H9 (cell line): Measurements from ENCODE around the gene LCP1. TPM values are rescaled to one million over a fixed set of nuclear protein-coding genes. Genes with fewer than 3 reads are reported as not detected.

ENCODE experiments used
- DNase-seq: peaks from one replicate; pipeline ENCODE4 v3.0.0-alpha.2; 2017
- H2AFZ ChIP-seq: one replicate; pipeline ENCODE4 v1.6.1; 2013; ENCODE audit warnings: mild to moderate bottlenecking, low read length, control low read depth, moderate library complexity
- H2AK5ac ChIP-seq: 2 replicates; pipeline ENCODE4 v1.6.1; 2013; ENCODE audit warnings: low read length, control low read depth, mixed read lengths; ENCODE audit not compliant: insufficient read length
- H2BK120ac ChIP-seq: one replicate; pipeline ENCODE4 v1.6.1; 2013; ENCODE audit warnings: low read depth, mild to moderate bottlenecking, low read length, control low read depth, inconsistent platforms; ENCODE audit not compliant: poor library complexity, severe bottlenecking
- H2BK12ac ChIP-seq: 2 replicates; pipeline ENCODE4 v1.6.1; 2013; ENCODE audit warnings: low read length, control low read depth, mixed read lengths, low read depth; ENCODE audit not compliant: insufficient read length
- H2BK15ac ChIP-seq: 2 replicates; pipeline ENCODE4 v1.6.1; 2013; ENCODE audit warnings: low read depth, low read length, control low read depth
- H2BK20ac ChIP-seq: one replicate; pipeline ENCODE4 v1.6.1; 2013; ENCODE audit warnings: low read depth, mild to moderate bottlenecking, low read length, control low read depth, inconsistent platforms; ENCODE audit not compliant: poor library complexity, severe bottlenecking
- H2BK5ac ChIP-seq: 2 replicates; pipeline ENCODE4 v1.6.1; 2013; ENCODE audit warnings: low read length, control low read depth, mixed read lengths; ENCODE audit not compliant: insufficient read length
- H3K14ac ChIP-seq: 2 replicates; pipeline ENCODE4 v1.6.1; 2013; ENCODE audit warnings: low read length, control low read depth; ENCODE audit not compliant: insufficient read depth
- H3K18ac ChIP-seq: 2 replicates; pipeline ENCODE4 v1.6.1; 2013; ENCODE audit warnings: low read depth, mild to moderate bottlenecking, mixed read lengths, low read length, control low read depth; ENCODE audit not compliant: insufficient read length
- H3K23ac ChIP-seq: 2 replicates; pipeline ENCODE4 v1.6.1; 2013; ENCODE audit warnings: low read length, control low read depth, mixed read lengths, low read depth; ENCODE audit not compliant: insufficient read length
- H3K23me2 ChIP-seq: 2 replicates; pipeline ENCODE4 v1.6.1; 2013; ENCODE audit warnings: low read depth, mild to moderate bottlenecking, mixed read lengths, low read length, control low read depth; ENCODE audit not compliant: insufficient read length, poor library complexity, severe bottlenecking
- H3K27ac ChIP-seq: 2 replicates; pipeline ENCODE4 v1.5.1; 2013; ENCODE audit warnings: low read length, control low read depth, mixed read lengths, low read depth; ENCODE audit not compliant: insufficient read length
- H3K27me3 ChIP-seq: 2 replicates; pipeline ENCODE4 v1.6.1; 2013; ENCODE audit warnings: low read length, control low read depth, inconsistent platforms; ENCODE audit not compliant: insufficient read depth
- H3K4ac ChIP-seq: 2 replicates; pipeline ENCODE4 v1.6.1; 2013; ENCODE audit warnings: low read depth, mild to moderate bottlenecking, control low read depth, inconsistent platforms, low read length, moderate library complexity
- H3K4me1 ChIP-seq: 2 replicates; pipeline ENCODE4 v1.6.1; 2013; ENCODE audit warnings: low read length, control low read depth, inconsistent platforms; ENCODE audit not compliant: insufficient read depth
- H3K4me2 ChIP-seq: 2 replicates; pipeline ENCODE4 v1.6.1; 2013; ENCODE audit warnings: low read length, control low read depth, mixed read lengths; ENCODE audit not compliant: insufficient read length, insufficient read depth
- H3K56ac ChIP-seq: 2 replicates; pipeline ENCODE4 v1.6.1; 2013; ENCODE audit warnings: low read depth, mild to moderate bottlenecking, mixed read lengths, low read length, control low read depth; ENCODE audit not compliant: insufficient read length
- H3K79me1 ChIP-seq: 2 replicates; pipeline ENCODE4 v1.6.1; 2013; ENCODE audit warnings: low read depth, mild to moderate bottlenecking, moderate library complexity, low read length, control low read depth, inconsistent platforms; ENCODE audit not compliant: insufficient read depth, poor library complexity, severe bottlenecking
- H3K79me2 ChIP-seq: 2 replicates; pipeline ENCODE4 v1.6.1; 2013; ENCODE audit warnings: low read length, control low read depth, inconsistent platforms; ENCODE audit not compliant: insufficient read depth
- H3K9ac ChIP-seq: 2 replicates; pipeline ENCODE4 v1.6.1; 2013; ENCODE audit warnings: low read length, control low read depth, mixed read lengths; ENCODE audit not compliant: insufficient read length; ENCODE audit errors: extremely low read depth
- H3K9me3 ChIP-seq: one replicate; pipeline ENCODE4 v1.6.1; 2013; ENCODE audit warnings: low read depth, low read length, inconsistent platforms; ENCODE audit not compliant: control insufficient read depth
- H3T11ph ChIP-seq: one replicate; pipeline ENCODE4 v1.6.1; 2013; ENCODE audit warnings: mild to moderate bottlenecking, low read length, control low read depth, inconsistent platforms
- H4K20me1 ChIP-seq: one replicate; pipeline ENCODE4 v1.6.1; 2013; ENCODE audit not compliant: control insufficient read depth, insufficient read length, insufficient read depth
- H4K5ac ChIP-seq: 2 replicates; pipeline ENCODE4 v1.6.1; 2013; ENCODE audit warnings: low read depth, mild to moderate bottlenecking, mixed read lengths, low read length, control low read depth; ENCODE audit not compliant: insufficient read length
- H4K8ac ChIP-seq: replicated peaks from 2 replicates; pipeline ENCODE4 v1.6.1; 2013; ENCODE audit warnings: low read length, control low read depth, mixed read lengths, low read depth; ENCODE audit not compliant: insufficient read length
- H4K91ac ChIP-seq: 2 replicates; pipeline ENCODE4 v1.6.1; 2013; ENCODE audit warnings: low read depth, mild to moderate bottlenecking, moderate library complexity, mixed read lengths, low read length, control low read depth; ENCODE audit not compliant: insufficient read length
- H3K27ac Mint-ChIP-seq, 3 experiments: 2 replicates in 2 of 3; 3 replicates in 1 of 3; pipeline ENCODE4 v1.8.0; 2020 to 2021; ENCODE audit warnings: mixed read lengths in 3 of 3, mild to moderate bottlenecking in 1 of 3, moderate library complexity in 1 of 3
- H3K27me3 Mint-ChIP-seq: 2 replicates; pipeline ENCODE4 v1.8.0; 2021; ENCODE audit warnings: low read depth, mild to moderate bottlenecking, moderate library complexity, mixed read lengths
- H3K36me3 Mint-ChIP-seq, 3 experiments: 2 replicates in 2 of 3; 3 replicates in 1 of 3; pipeline ENCODE4 v1.8.0; 2020 to 2021; ENCODE audit warnings: low read depth in 3 of 3, mixed read lengths in 3 of 3; ENCODE audit not compliant: insufficient read depth in 1 of 3
- H3K4me1 Mint-ChIP-seq, 2 experiments: 2 replicates each; pipeline ENCODE4 v1.8.0; 2020; ENCODE audit warnings: mixed read lengths in 2 of 2
- H3K4me3 Mint-ChIP-seq, 2 experiments: 2 replicates in 1 of 2; 3 replicates in 1 of 2; pipeline ENCODE4 v1.8.0; 2020 to 2021; ENCODE audit warnings: mild to moderate bottlenecking in 2 of 2, mixed read lengths in 2 of 2, moderate library complexity in 1 of 2
- H3K9me3 Mint-ChIP-seq, 2 experiments: 2 replicates in 1 of 2; 3 replicates in 1 of 2; pipeline ENCODE4 v1.8.0; 2020; ENCODE audit warnings: mild to moderate bottlenecking in 2 of 2, mixed read lengths in 2 of 2, moderate library complexity in 1 of 2
- WGBS: extraction: QIAGEN DNeasy Blood & Tissue Kit; methylation state at CpG from one replicate; pipeline ENCODE4 v1.1.7; 2013; ENCODE audit warnings: missing lambda C conversion rate, low lambda C conversion rate, mixed read lengths; ENCODE audit not compliant: insufficient read length; ENCODE audit errors: extremely low coverage; 5-methylcytosine and 5-hydroxymethylcytosine counted together
- total RNA-seq: library from RNA; stranded (reverse); gene quantifications from 2 replicates; pipeline ENCODE4 v1.2.1, GENCODE V29; 2021
- TF ChIP-seq, protein P1 (sequence below): fragments of 200-600 bp; sonication (generic); conservative IDR thresholded peaks from 3 replicates; pipeline ENCODE4 v1.8.0; 2021; ENCODE audit warnings: antibody characterized with exemption, mild to moderate bottlenecking

LCP1 gene
- total RNA-seq, 1 experiment from 2014 or later, result 0.81 TPM

DNA sequence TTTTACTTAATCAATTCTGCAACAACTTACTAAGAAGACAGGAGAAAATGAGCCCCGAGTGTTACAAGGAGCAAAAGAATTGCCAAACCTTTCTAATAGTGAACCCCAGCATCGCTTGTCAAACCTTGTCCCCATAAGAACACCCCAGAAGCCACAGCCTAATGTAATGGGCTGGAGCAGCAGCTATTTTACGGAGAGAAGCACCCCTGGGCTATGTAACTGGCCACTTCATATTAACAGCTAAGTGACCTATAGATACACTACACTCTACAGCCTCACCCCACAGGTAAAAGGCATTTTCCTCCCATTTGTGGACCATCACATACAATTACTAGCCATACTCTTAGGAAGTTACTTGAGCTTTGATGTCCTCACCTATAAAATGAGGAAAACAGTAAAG lies 49.9 kb downstream of the LCP1 start:
- H3K4me1 Mint-ChIP-seq, result peaks cover 14% of the 10 kb centered on the region in 2 experiments
- no peak overlapping the region for H3K4ac ChIP-seq
- TF ChIP-seq, protein P1, sequence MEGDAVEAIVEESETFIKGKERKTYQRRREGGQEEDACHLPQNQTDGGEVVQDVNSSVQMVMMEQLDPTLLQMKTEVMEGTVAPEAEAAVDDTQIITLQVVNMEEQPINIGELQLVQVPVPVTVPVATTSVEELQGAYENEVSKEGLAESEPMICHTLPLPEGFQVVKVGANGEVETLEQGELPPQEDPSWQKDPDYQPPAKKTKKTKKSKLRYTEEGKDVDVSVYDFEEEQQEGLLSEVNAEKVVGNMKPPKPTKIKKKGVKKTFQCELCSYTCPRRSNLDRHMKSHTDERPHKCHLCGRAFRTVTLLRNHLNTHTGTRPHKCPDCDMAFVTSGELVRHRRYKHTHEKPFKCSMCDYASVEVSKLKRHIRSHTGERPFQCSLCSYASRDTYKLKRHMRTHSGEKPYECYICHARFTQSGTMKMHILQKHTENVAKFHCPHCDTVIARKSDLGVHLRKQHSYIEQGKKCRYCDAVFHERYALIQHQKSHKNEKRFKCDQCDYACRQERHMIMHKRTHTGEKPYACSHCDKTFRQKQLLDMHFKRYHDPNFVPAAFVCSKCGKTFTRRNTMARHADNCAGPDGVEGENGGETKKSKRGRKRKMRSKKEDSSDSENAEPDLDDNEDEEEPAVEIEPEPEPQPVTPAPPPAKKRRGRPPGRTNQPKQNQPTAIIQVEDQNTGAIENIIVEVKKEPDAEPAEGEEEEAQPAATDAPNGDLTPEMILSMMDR, result no peak
- H3K18ac ChIP-seq, result no peak overlapping the region
- no peak overlapping the region for H2BK20ac ChIP-seq
- no peak overlapping the region for H4K5ac ChIP-seq
- H2AFZ ChIP-seq, result no peak overlapping the region
- H3K23ac ChIP-seq, result no peak overlapping the region
- no peak overlapping the region for H3K4me2 ChIP-seq
- H3K9me3 Mint-ChIP-seq, result no peaks in the 10 kb centered on the region
- no peaks in the 10 kb centered on the region for H3K36me3 Mint-ChIP-seq
- no peak overlapping the region for H3K27ac Mint-ChIP-seq
- peaks cover 4% of the 10 kb centered on the region; the same call in 1 of the 2 replicates for H3K4me1 ChIP-seq
- H3K27me3 Mint-ChIP-seq, result no peaks in the 10 kb centered on the region
- H3K79me2 ChIP-seq, result no peaks in the 10 kb centered on the region
- H3K4me3 Mint-ChIP-seq, result no peak overlapping the region
- no peak overlapping the region for H4K91ac ChIP-seq
- no peak overlapping the region for H2BK120ac ChIP-seq
- no peak for DNase-seq
- no peak overlapping the region for H2BK5ac ChIP-seq
- no peak overlapping the region for H2BK12ac ChIP-seq
- no peaks in the 10 kb centered on the region for H3K23me2 ChIP-seq
- no peaks in the 10 kb centered on the region for H4K20me1 ChIP-seq
- H3K56ac ChIP-seq, result no peak overlapping the region
- H3K79me1 ChIP-seq, result no peaks in the 10 kb centered on the region
- H3K9me3 ChIP-seq, result no peaks in the 10 kb centered on the region
- no peak overlapping the region for H3K27ac ChIP-seq
- no peak overlapping the region for H3T11ph ChIP-seq
- no peak overlapping the region for H2BK15ac ChIP-seq
- no peak overlapping the region for H4K8ac ChIP-seq
- no peak overlapping the region for H3K9ac ChIP-seq
- H3K27me3 ChIP-seq, result no peaks in the 10 kb centered on the region
- H2AK5ac ChIP-seq, result no peak overlapping the region
- WGBS, result no CpG with 5 or more reads among the region's 3 CpGs
- no peak overlapping the region for H3K14ac ChIP-seq
